Kidney (tissue), 14 donors: Measurements from ENCODE around the gene PSORS1C2. TPM values are rescaled to one million over a fixed set of nuclear protein-coding genes. Genes with fewer than 3 reads are reported as not detected.

ENCODE experiments used
- DNase-seq, 5 donors: peaks; one replicate each; pipeline ENCODE4 v3.0.0-alpha.2; 2013 to 2020
- FAIRE-seq: peaks from 2 replicates; lab custom pipeline; 2012; peaks lifted over from hg19 to GRCh38; lab: Jason Lieb, UNC
- H3K27ac ChIP-seq, 2 donors: one replicate each; pipeline ENCODE4 v1.7.0; 2013; ENCODE audit warnings: low read depth in 2 of 2, low read length in 2 of 2, inconsistent platforms in 1 of 2
- H3K27me3 ChIP-seq: one replicate; pipeline ENCODE4 v1.7.1; 2013; ENCODE audit warnings: low read length, inconsistent platforms; ENCODE audit not compliant: control insufficient read depth, insufficient read depth
- H3K36me3 ChIP-seq, 3 donors: one replicate each; pipeline versions ENCODE4 v1.7.0 to v1.7.1; 2013; ENCODE audit warnings: low read length in 3 of 3, control low read depth in 1 of 3, inconsistent platforms in 1 of 3; ENCODE audit not compliant: insufficient read depth in 3 of 3, control insufficient read depth in 2 of 3
- H3K4me1 ChIP-seq, 3 donors: one replicate each; pipeline versions ENCODE4 v1.7.0 to v1.7.1; 2013; ENCODE audit warnings: low read length in 3 of 3, inconsistent platforms in 1 of 3, low read depth in 1 of 3; ENCODE audit not compliant: control insufficient read depth in 2 of 3, insufficient read depth in 2 of 3
- H3K4me3 ChIP-seq, 3 donors: one replicate each; pipeline versions ENCODE4 v1.7.0 to v1.8.1; 2013; ENCODE audit warnings: low read length in 3 of 3, control low read depth in 1 of 3, inconsistent platforms in 1 of 3
- H3K9ac ChIP-seq, 3 donors: one replicate each; pipeline versions ENCODE4 v1.7.0 to v1.7.1; 2013; ENCODE audit warnings: low read length in 3 of 3, control low read depth in 1 of 3, inconsistent platforms in 1 of 3
- H3K9me3 ChIP-seq, 3 donors: one replicate each; pipeline versions ENCODE4 v1.7.0 to v1.7.1; 2013; ENCODE audit warnings: low read length in 3 of 3, control low read depth in 1 of 3, inconsistent platforms in 1 of 3; ENCODE audit not compliant: control insufficient read depth in 2 of 3, insufficient read depth in 1 of 3
- intact Hi-C: fragments of 100-400 bp; cut with DNase I; formaldehyde crosslinking; loops from one replicate; pipeline ENCODE4 v1.11.1; 2022
- polyA plus RNA-seq: library from polyadenylated mRNA; stranded (reverse); fragments of 350-450 nt; fragmentation: Illumina TruSeq; extraction: RNeasy Lipid Tissue Mini Kit (QIAGEN cat#74804); gene quantifications from one replicate; pipeline ENCODE4 v1.2.3, GENCODE V29; 2014; ENCODE audit warnings: low read depth, low replicate concordance; ENCODE audit not compliant: insufficient read depth
- total RNA-seq: library from RNA; stranded (reverse); fragmentation: NEBNext Ultra II Directional; extraction: Animal tissue kit (Norgen Biotek cat#: 25700); gene quantifications from one replicate; pipeline ENCODE4 v1.2.1, GENCODE V29; 2021
- TF ChIP-seq, protein P1 (sequence below): IDR thresholded peaks from 3 replicates; pipeline ENCODE4 v1.5.1; 2012; ENCODE audit warnings: mild to moderate bottlenecking, moderate library complexity, borderline replicate concordance; ENCODE audit not compliant: insufficient read depth; ENCODE audit errors: extremely low read depth
- donor health status: control.
- donor health status: control.
- donor health status: control.
- donor health status: control.
- donor health status: control.
- donor health status: DM: yes; HTN: yes; CAD: no.
- donor health status: Normal renal cell carcinoma (clear cell type).

PSORS1C2 gene
- total and polyA plus RNA-seq, 2 donors from 2014 or later: not detected

DNA sequence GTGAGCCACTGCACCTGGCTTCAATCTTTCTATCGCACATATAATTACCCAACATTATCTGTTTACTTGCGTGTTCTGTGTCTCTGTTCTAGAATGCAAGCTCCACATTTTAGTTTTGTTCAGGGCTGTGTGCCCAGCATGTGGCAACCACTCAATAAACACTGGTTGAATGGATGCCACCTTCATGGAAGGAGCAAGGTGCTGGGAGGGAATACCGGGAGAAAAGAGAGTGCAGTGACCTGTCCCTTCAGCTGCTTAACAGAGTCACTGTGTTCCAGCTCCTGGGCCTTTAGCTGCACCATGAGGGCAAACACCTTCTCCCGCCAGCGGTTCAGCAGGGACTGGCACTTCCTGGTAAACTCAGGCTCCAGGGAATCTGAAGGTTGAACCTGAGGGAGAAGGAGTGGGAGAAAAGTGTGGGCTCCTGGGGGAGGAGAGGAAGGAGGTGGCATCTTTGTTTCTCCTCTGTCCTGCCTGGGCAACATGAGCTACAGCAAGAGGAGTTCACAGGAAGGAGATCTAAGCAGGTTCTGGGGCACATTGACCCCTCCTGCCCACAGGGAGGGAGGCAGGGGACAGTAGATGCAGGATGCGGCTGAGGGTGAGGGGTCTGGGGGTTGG is 11.1 kb upstream of the PSORS1C2 start:
- no peak overlapping the region for H3K4me3 ChIP-seq
- intact Hi-C loops: no loop called here
- no peaks in the 10 kb centered on the region for H3K4me1 ChIP-seq
- TF ChIP-seq, protein P1, sequence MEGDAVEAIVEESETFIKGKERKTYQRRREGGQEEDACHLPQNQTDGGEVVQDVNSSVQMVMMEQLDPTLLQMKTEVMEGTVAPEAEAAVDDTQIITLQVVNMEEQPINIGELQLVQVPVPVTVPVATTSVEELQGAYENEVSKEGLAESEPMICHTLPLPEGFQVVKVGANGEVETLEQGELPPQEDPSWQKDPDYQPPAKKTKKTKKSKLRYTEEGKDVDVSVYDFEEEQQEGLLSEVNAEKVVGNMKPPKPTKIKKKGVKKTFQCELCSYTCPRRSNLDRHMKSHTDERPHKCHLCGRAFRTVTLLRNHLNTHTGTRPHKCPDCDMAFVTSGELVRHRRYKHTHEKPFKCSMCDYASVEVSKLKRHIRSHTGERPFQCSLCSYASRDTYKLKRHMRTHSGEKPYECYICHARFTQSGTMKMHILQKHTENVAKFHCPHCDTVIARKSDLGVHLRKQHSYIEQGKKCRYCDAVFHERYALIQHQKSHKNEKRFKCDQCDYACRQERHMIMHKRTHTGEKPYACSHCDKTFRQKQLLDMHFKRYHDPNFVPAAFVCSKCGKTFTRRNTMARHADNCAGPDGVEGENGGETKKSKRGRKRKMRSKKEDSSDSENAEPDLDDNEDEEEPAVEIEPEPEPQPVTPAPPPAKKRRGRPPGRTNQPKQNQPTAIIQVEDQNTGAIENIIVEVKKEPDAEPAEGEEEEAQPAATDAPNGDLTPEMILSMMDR: no peak
- no peak overlapping the region for H3K27ac ChIP-seq
- H3K27me3 ChIP-seq: no peaks in the 10 kb centered on the region
- no peaks in the 10 kb centered on the region for H3K36me3 ChIP-seq
- H3K9ac ChIP-seq: no peak overlapping the region
- peak in 2 of 5 donors; percentile 23 to 31 for DNase-seq
- FAIRE-seq: no peak
- no peaks in the 10 kb centered on the region for H3K9me3 ChIP-seq

DNA sequence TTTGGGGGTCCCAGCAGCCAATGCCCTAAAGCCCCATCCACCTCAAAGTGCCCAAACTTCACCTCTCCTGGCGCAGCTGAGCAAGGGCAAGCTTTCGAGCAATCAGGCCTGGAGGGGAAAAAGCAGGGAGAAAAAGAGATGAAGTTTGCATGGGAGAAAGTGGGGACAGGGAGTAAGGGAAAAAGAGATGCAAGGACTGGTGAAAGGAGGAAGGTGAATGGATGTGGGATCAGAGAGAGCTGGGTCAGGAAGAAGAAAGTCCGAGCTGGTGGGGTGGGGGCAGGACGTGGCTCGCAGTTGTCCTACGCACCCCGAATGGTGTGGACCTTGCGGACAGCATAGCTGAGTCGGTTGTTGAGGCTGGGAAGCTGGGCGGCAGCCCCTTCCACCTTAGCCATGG is 6.5 kb upstream of the PSORS1C2 start:
- TF ChIP-seq, protein P1: no peak
- no peaks in the 10 kb centered on the region for H3K4me1 ChIP-seq
- no peaks in the 10 kb centered on the region for H3K27me3 ChIP-seq
- no peak for FAIRE-seq
- no peak overlapping the region for H3K27ac ChIP-seq
- H3K36me3 ChIP-seq: peaks cover 0 to 3% (median 2%) of the 10 kb centered on the region in 3 donors
- DNase-seq: no peak
- intact Hi-C loops: no loop called here
- H3K9ac ChIP-seq: no peak overlapping the region
- no peak overlapping the region for H3K4me3 ChIP-seq
- H3K9me3 ChIP-seq: no peaks in the 10 kb centered on the region

DNA sequence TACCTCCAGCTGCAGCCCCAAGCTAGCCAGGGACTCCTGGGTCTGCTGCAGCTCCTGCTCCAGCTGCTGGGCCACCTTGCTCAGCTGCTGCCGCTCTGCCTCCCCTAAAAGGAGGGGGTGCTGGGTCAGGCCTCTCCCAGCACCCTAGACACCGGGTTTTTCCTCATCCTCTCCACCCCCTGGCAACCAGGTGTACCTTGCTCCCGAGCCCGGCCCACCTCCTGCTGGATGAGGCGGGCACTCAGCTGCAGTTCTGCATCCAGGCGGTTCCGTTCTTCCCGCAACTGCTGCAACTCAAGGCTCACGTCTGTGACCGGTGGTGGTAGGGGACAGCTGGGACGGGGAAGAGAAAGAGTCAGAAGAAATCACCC is 6.1 kb upstream of the PSORS1C2 start:
- FAIRE-seq: no peak
- H3K36me3 ChIP-seq: peaks cover 0 to 3% (median 2%) of the 10 kb centered on the region in 3 donors

More for the DNA sequence above, 6.1 kb upstream of the PSORS1C2 start:
- intact Hi-C loops: no loop called here
- no peaks in the 10 kb centered on the region for H3K9me3 ChIP-seq
- no peak overlapping the region for H3K4me3 ChIP-seq
- DNase-seq: no peak
- TF ChIP-seq, protein P1: no peak
- H3K27ac ChIP-seq: no peak overlapping the region
- H3K9ac ChIP-seq: no peak overlapping the region
- no peaks in the 10 kb centered on the region for H3K27me3 ChIP-seq
- no peaks in the 10 kb centered on the region for H3K4me1 ChIP-seq
